Body of pancreas (tissue), 4 donors: ENCODE data around the gene TMEM178B.

Experiments used
- CTCF ChIP-seq, 7 experiments: fragments of 450-650 bp in 4 of 7; fragments of 200-600 bp in 3 of 7; sonication (generic) in 3 of 7; IDR thresholded peaks; one replicate each; pipeline ENCODE4 v1.5.1; 2016 to 2019; ENCODE audit warnings: antibody characterized with exemption in 7 of 7
- POLR2A ChIP-seq, 3 donors: fragments of 450-650 bp; IDR thresholded peaks; one replicate each; pipeline ENCODE4 v1.6.1; 2016; ENCODE audit warnings: antibody characterized with exemption in 3 of 3, mild to moderate bottlenecking in 2 of 3

GRCh38 chr7:141456298-141456697 lies 382.4 kb downstream of the TMEM178B start:
- TF ChIP-seq CTCF (IDR thresholded peaks at IDR 0.05) (no peak), POLR2A (IDR thresholded peaks at IDR 0.05) (no peak)
